ENCODE data around the gene CFAP57. TPM values are rescaled to one million over a fixed set of nuclear protein-coding genes. Genes with fewer than 3 reads are reported as not detected.

CFAP57 gene
- total and polyA plus RNA-seq, 8 donors: 0.73 to 5.8 (median 3.5) TPM

GRCh38 chr1:43277116-43277876 lies 105.2 kb downstream of the CFAP57 start:
- Histone ChIP-seq H3K4me1 (peaks cover 3 to 11% of the 10 kb centered on the region in 2 donors), H3K9me3 (no peaks in the 10 kb centered on the region), H3K4me3 (no peak overlapping the region), H3K36me3 (peaks cover 0 to 10% of the 10 kb centered on the region in 2 donors), H3K27me3 (no peaks in the 10 kb centered on the region), H3K27ac (no peak overlapping the region)
- TF ChIP-seq CTCF (IDR thresholded peaks at IDR 0.05): no peak
- ATAC-seq: no peak
- intact Hi-C loops (cut with DNase I): no loop called here
- DNase-seq: no peak

GRCh38 chr1:43279161-43279560 lies 107.0 kb downstream of the CFAP57 start:
- H3K36me3 ChIP-seq: no peaks in the 10 kb centered on the region
- no peaks in the 10 kb centered on the region for H3K27me3 ChIP-seq
- no peak for DNase-seq
- H3K9me3 ChIP-seq: no peaks in the 10 kb centered on the region
- no peak for TF ChIP-seq CTCF (IDR thresholded peaks at IDR 0.05)
- no peak overlapping the region for H3K4me3 ChIP-seq
- intact Hi-C loops (cut with DNase I): no loop called here
- H3K4me1 ChIP-seq: peaks cover 3 to 8% of the 10 kb centered on the region in 2 donors
- no peak overlapping the region for H3K27ac ChIP-seq
- no peak for ATAC-seq

GRCh38 chr1:43279666-43280065 lies 107.5 kb downstream of the CFAP57 start:
- H3K27me3 ChIP-seq: no peaks in the 10 kb centered on the region
- intact Hi-C loops (cut with DNase I): no loop called here
- no peak overlapping the region for H3K4me3 ChIP-seq
- H3K27ac ChIP-seq: no peak overlapping the region
- TF ChIP-seq CTCF (IDR thresholded peaks at IDR 0.05): no peak
- H3K4me1 ChIP-seq: peaks cover 3% of the 10 kb centered on the region in 2 donors
- ATAC-seq: no peak
- no peak for DNase-seq
- no peaks in the 10 kb centered on the region for H3K9me3 ChIP-seq
- H3K36me3 ChIP-seq: no peaks in the 10 kb centered on the region

- Histone ChIP-seq H3K4me3 (no peak overlapping the region), H3K27ac (no peak overlapping the region), H3K4me1 (peaks cover 0 to 3% of the 10 kb centered on the region in 2 donors), H3K36me3 (no peaks in the 10 kb centered on the region), H3K9me3 (no peaks in the 10 kb centered on the region), H3K27me3 (no peaks in the 10 kb centered on the region)
- DNase-seq: no peak
- intact Hi-C loops (cut with DNase I): no loop called here
- ATAC-seq: no peak
- no peak for TF ChIP-seq CTCF (IDR thresholded peaks at IDR 0.05)
Measured at GRCh38 chr1:43280692-43281091, 108.6 kb downstream of the CFAP57 start.

- no peaks in the 10 kb centered on the region for H3K36me3 ChIP-seq
- no peaks in the 10 kb centered on the region for H3K27me3 ChIP-seq
- H3K9me3 ChIP-seq: no peaks in the 10 kb centered on the region
- no peak overlapping the region for H3K27ac ChIP-seq
- DNase-seq (no peak), ATAC-seq (peak; percentile 25)
- no peak for TF ChIP-seq CTCF (IDR thresholded peaks at IDR 0.05)
- no peak overlapping the region for H3K4me3 ChIP-seq
- H3K4me1 ChIP-seq: peaks cover 0 to 3% of the 10 kb centered on the region in 2 donors
- intact Hi-C loops (cut with DNase I): no loop called here
Measured at GRCh38 chr1:43282220-43283195, 110.4 kb downstream of the CFAP57 start.
